ENCODE results near the gene CD79B. TPM values are rescaled to one million over a fixed set of nuclear protein-coding genes. Genes with fewer than 3 reads are reported as not detected.
A peak's percentile ranks its signal among the peaks of the same experiment; 100 is the strongest.

CD79B gene
- total RNA-seq, 1 donor from 2014 or later, result not detected

GRCh38 chr17:63943745-63944144 lies 11.6 kb upstream of the CD79B start:
- no peaks in the 10 kb centered on the region for H3K27me3 ChIP-seq
- Mint-ChIP-seq H3K9me3 (no peaks in the 10 kb centered on the region), H3K36me3 (no peaks in the 10 kb centered on the region), H3K27ac (no peak overlapping the region), H3K4me3 (no peak overlapping the region), H3K4me1 (peaks cover 19% of the 10 kb centered on the region), H3K27me3 (ENCODE audit: insufficient read depth, low read depth) (peaks cover 3% of the 10 kb centered on the region)
- no peaks in the 10 kb centered on the region for H3F3A ChIP-seq (ENCODE audit: low read depth)
- H3K79me2 ChIP-seq (ENCODE audit: low read depth), result no peaks in the 10 kb centered on the region
- no peaks in the 10 kb centered on the region for H4K20me1 ChIP-seq (ENCODE audit: low read depth)
- H3K4me1 ChIP-seq, result peaks cover under 1% of the 10 kb centered on the region
- H3K4me3 ChIP-seq, result no peak overlapping the region
- no peaks in the 10 kb centered on the region for H3K36me3 ChIP-seq
- H3K4me2 ChIP-seq, result no peak overlapping the region
- peak; percentile 25 for TF ChIP-seq CTCF (IDR thresholded peaks at IDR 0.05)
- TF ChIP-seq EZH2phosphoT487 (IDR thresholded peaks at IDR 0.05), result no peak
- no peak for TF ChIP-seq EZH2 (IDR thresholded peaks at IDR 0.05)
- no peak for DNase-seq (ENCODE audit: low spot score)
- H2AFZ ChIP-seq (replicated peaks), result no peak overlapping the region
- no peak overlapping the region for H3K9ac ChIP-seq
- no peak overlapping the region for H3K27ac ChIP-seq
- H3K9me3 ChIP-seq (ENCODE audit: low read depth), result no peaks in the 10 kb centered on the region

GRCh38 chr17:63942309-63942985 lies 10.3 kb upstream of the CD79B start:
- no peaks in the 10 kb centered on the region for H3K27me3 ChIP-seq
- Mint-ChIP-seq H3K4me1 (peaks cover 31% of the 10 kb centered on the region), H3K9me3 (no peaks in the 10 kb centered on the region), H3K27ac (no peak overlapping the region), H3K27me3 (ENCODE audit: insufficient read depth, low read depth) (no peaks in the 10 kb centered on the region), H3K36me3 (no peaks in the 10 kb centered on the region), H3K4me3 (no peak overlapping the region)
- no peaks in the 10 kb centered on the region for H3K79me2 ChIP-seq (ENCODE audit: low read depth)
- H3K27ac ChIP-seq, result no peak overlapping the region
- H3F3A ChIP-seq (ENCODE audit: low read depth), result no peaks in the 10 kb centered on the region
- TF ChIP-seq EZH2 (IDR thresholded peaks at IDR 0.05), result no peak
- peaks cover 8% of the 10 kb centered on the region for H3K4me1 ChIP-seq
- DNase-seq (ENCODE audit: low spot score), result no peak
- no peak overlapping the region for H3K4me2 ChIP-seq
- no peaks in the 10 kb centered on the region for H3K9me3 ChIP-seq (ENCODE audit: low read depth)
- no peaks in the 10 kb centered on the region for H3K36me3 ChIP-seq
- H4K20me1 ChIP-seq (ENCODE audit: low read depth), result no peaks in the 10 kb centered on the region
- no peak overlapping the region for H2AFZ ChIP-seq (replicated peaks)
- H3K9ac ChIP-seq, result no peak overlapping the region
- no peak overlapping the region for H3K4me3 ChIP-seq

DNA sequence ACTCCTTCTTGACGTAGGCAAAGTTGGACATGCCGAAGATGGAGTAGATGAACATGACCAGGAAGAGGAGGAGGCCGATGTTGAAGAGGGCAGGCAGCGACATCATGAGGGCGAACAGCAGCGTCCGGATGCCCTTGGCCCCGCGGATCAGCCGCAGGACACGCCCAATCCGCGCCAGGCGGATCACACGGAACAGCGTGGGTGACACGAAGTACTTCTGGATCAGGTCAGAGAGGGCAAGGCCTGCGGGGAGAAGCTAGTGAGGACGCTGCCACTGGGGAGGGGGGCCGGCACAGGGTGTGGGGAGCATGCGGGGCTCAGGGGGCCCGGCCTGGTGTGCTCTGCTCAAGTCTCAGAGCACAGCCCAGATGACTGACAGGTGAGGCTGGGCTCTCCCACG lies 9.6 kb upstream of the CD79B start:
- Histone ChIP-seq H3K4me2 (no peak overlapping the region), H3K9ac (no peak overlapping the region), H3K9me3 (ENCODE audit: low read depth) (no peaks in the 10 kb centered on the region), H2AFZ (replicated peaks) (no peak overlapping the region), H3K36me3 (no peaks in the 10 kb centered on the region), H3K79me2 (ENCODE audit: low read depth) (no peaks in the 10 kb centered on the region), H3K27ac (no peak overlapping the region), H3K27me3 (no peaks in the 10 kb centered on the region), H3K4me3 (no peak overlapping the region), H3K4me1 (peaks cover 8% of the 10 kb centered on the region), H4K20me1 (ENCODE audit: low read depth) (no peaks in the 10 kb centered on the region), H3F3A (ENCODE audit: low read depth) (no peaks in the 10 kb centered on the region)
- no peak overlapping the region for H3K4me3 Mint-ChIP-seq
- no peaks in the 10 kb centered on the region for H3K36me3 Mint-ChIP-seq
- DNase-seq (ENCODE audit: low spot score), result no peak
- peaks cover 36% of the 10 kb centered on the region for H3K4me1 Mint-ChIP-seq
- no peaks in the 10 kb centered on the region for H3K27me3 Mint-ChIP-seq (ENCODE audit: insufficient read depth, low read depth)
- TF ChIP-seq EZH2 (IDR thresholded peaks at IDR 0.05) (no peak), EZH2phosphoT487 (IDR thresholded peaks at IDR 0.05) (no peak), CTCF (IDR thresholded peaks at IDR 0.05) (no peak)
- H3K9me3 Mint-ChIP-seq, result no peaks in the 10 kb centered on the region
- no peak overlapping the region for H3K27ac Mint-ChIP-seq

DNA sequence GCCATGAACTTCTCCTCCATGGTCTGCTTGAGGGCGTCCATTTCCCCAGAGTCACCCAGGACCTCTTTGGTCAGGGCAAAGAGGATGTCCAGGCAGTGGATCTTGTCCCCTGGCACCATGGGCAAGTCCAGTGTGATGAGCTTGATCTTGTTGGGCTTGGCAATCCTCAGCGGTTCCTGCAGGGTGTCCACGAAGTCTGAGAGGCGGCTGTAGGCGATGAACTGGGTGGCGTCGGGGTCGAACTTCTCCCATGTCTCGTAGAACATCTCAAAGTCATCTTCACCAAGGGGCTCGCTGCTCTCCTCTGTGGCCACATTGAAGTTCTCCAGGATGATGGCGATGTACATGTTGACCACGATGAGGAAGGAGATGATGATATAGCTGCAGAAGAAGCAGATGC lies 9.0 kb upstream of the CD79B start:
- no peaks in the 10 kb centered on the region for H3K27me3 ChIP-seq
- DNase-seq (ENCODE audit: low spot score), result no peak
- H3K4me1 ChIP-seq, result peaks cover 8% of the 10 kb centered on the region
- H3F3A ChIP-seq (ENCODE audit: low read depth), result no peaks in the 10 kb centered on the region
- no peak overlapping the region for H3K27ac Mint-ChIP-seq
- no peaks in the 10 kb centered on the region for H3K36me3 ChIP-seq
- TF ChIP-seq EZH2phosphoT487 (IDR thresholded peaks at IDR 0.05), result no peak
- no peak for TF ChIP-seq CTCF (IDR thresholded peaks at IDR 0.05)
- TF ChIP-seq EZH2 (IDR thresholded peaks at IDR 0.05), result no peak
- no peak overlapping the region for H3K9ac ChIP-seq
- no peaks in the 10 kb centered on the region for H3K9me3 Mint-ChIP-seq
- no peaks in the 10 kb centered on the region for H4K20me1 ChIP-seq (ENCODE audit: low read depth)
- H2AFZ ChIP-seq (replicated peaks), result no peak overlapping the region
- H3K36me3 Mint-ChIP-seq, result no peaks in the 10 kb centered on the region
- H3K4me2 ChIP-seq, result no peak overlapping the region
- no peaks in the 10 kb centered on the region for H3K79me2 ChIP-seq (ENCODE audit: low read depth)
- H3K9me3 ChIP-seq (ENCODE audit: low read depth), result no peaks in the 10 kb centered on the region
- no peak overlapping the region for H3K4me3 ChIP-seq
- no peak overlapping the region for H3K27ac ChIP-seq
- no peaks in the 10 kb centered on the region for H3K27me3 Mint-ChIP-seq (ENCODE audit: insufficient read depth, low read depth)
- no peak overlapping the region for H3K4me3 Mint-ChIP-seq
- H3K4me1 Mint-ChIP-seq, result peaks cover 34% of the 10 kb centered on the region

All from neural progenitor cell (in vitro differentiated cells).